GM18499 (cell line): ENCODE results near the gene C5orf63.
A peak's percentile ranks its signal among the peaks of the same experiment; 100 is the strongest.
"Not testable (repeated sequence)": the region's sequence is repeated elsewhere in the genome, so short reads cannot be mapped to it uniquely, and the experiment has no call there.

ENCODE experiments used
- ATAC-seq: cut with Tn5 transposase; IDR thresholded peaks from one replicate; pipeline ENCODE4 v1.9.1; 2021; ENCODE audit warnings: moderate number of reproducible peaks; ENCODE audit not compliant: insufficient read depth, unreplicated experiment

C5orf63 gene

GRCh38 chr5:127072861-127073846 lies at the start of gene C5orf63:
Gene C5orf63 (minus strand): TSS chr5:127073502. CDS start chr5:127058995, 14,507 bp downstream.
- peak; percentile 67 for ATAC-seq

DNA sequence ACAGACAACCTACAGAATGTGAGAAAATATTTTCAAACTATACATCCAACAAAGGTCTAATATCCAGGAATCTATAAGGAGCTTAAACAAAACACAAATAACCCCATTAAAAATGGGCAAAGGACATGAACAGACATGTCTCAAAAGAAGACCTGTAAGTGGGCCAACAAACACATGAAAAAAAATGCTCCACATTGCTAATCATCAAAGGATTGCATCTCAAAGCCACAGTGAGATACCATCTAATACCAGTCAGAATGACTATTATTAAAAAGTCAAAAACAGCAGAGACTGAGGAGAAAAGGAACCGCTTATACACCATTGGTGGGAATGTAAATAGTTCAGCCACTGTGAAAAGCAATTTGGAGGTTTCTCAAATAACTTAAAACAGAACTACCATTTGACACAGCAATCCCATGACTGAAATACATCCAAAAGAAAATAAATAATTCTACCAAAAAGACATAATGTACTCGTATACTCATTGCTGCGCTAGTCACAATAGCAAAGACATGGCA lies 39.1 kb upstream of the C5orf63 start:
- ATAC-seq = no peak

DNA sequence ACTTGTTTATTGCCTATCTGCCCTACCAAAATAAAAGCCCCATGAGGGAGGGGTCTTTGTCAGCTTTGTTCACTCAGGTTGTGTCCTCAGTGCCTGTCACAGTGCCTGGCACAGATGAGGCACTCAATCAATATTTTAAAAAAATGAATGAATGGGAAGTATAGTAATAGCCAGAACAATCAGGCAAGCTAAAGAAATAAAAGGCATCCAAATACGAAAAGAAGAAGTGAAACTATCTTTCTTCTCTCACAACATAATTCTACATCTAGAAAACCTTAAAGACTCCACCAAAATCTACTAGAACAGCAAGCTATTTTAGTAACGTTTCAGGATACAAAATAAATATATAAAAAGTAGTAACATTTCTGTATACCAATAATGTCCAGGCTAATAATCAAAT lies 37.8 kb upstream of the C5orf63 start:
- ATAC-seq = no peak

DNA sequence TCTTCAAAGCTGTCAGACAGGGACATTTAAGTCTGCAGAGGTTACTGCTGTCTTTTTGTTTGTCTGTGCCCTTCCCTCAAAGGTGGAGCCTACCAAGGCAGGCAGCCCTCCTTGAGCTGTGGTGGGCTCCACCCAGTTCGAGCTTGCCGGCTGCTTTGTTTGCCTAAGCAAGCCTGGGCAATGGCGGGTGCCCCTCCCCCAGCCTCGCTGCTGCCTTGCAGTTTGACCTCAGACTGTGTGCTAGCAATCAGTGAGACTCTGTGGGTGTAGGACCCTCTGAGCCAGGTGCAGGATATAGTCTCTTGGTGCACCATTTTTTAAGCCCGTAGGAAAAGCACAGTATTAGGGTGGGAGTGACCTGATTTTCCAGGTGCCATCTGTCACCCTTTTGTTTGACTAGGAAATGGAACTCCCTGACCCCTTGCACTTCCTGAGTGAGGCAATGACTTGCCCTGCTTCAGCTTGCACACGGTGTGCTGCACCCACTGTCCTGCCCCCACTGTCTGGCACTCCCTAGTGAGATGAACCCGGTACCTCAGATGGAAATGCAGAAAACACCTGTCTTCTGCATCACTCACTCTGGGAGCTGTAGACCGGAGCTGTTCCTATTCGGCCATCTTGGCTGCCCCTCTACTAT lies 35.4 kb upstream of the C5orf63 start:
- ATAC-seq = not testable (repeated sequence)

GRCh38 chr5:127101935-127102334 lies 28.6 kb upstream of the C5orf63 start:
- no peak for ATAC-seq

- no peak for ATAC-seq
Measured at GRCh38 chr5:127101533-127101932, 28.2 kb upstream of the C5orf63 start.

- ATAC-seq = no peak
Measured at GRCh38 chr5:127098241-127098640, 24.9 kb upstream of the C5orf63 start.

DNA sequence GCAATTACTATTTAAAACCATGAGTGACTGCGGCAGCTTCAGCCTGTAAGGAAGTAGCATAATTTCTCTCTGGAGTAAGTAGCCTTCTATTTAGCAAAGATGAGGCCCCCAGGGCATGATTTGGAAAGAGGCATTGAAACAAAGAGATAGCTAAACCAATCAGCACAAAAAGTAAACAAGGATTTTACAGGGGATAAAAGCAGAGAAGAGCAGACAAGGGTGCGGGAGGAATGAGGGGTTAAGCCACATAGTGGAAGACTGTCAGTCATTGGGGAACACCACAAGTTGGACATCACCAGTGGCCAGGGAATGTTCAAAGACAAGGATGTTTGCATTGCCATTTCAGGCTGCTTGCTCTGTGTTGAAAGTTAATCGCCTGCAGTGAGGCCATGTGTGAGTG lies 24.0 kb upstream of the C5orf63 start:
- ATAC-seq = no peak

DNA sequence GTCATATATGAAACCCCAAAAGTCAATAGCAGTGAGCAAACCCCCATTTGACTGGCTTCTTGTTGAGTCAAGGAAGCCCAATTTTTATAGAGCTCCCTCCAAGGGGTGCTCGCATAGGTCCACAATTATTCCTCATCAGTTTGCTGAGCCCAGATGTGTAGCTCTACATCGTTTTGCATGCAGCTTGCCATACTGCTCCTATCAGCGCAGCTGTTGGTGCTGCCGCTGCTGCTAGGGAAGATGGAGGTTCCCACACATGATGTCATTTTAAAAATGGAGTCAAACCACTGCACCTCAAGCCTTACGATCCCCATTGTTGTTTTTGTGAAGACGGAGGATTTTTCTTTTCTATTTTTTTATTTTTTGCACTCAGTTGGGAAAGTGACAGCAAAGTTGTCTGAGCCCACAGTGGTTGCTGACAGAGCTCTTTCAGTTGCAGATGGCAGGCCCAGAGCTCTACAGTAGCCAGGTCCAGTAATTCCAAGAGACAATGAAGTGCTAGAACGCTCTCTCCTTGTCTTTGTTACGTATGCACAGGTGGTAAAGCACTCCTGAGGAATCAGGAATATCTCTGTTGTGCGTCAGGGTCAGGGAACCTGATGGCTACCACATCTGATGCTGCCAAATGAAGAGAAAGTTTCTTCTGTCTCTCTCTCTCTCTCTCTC lies 23.2 kb upstream of the C5orf63 start:
- no peak for ATAC-seq

- no peak for ATAC-seq
Measured at GRCh38 chr5:127094161-127094814, 21.0 kb upstream of the C5orf63 start.

GRCh38 chr5:127092690-127093089 lies 19.4 kb upstream of the C5orf63 start:
- ATAC-seq = no peak

DNA sequence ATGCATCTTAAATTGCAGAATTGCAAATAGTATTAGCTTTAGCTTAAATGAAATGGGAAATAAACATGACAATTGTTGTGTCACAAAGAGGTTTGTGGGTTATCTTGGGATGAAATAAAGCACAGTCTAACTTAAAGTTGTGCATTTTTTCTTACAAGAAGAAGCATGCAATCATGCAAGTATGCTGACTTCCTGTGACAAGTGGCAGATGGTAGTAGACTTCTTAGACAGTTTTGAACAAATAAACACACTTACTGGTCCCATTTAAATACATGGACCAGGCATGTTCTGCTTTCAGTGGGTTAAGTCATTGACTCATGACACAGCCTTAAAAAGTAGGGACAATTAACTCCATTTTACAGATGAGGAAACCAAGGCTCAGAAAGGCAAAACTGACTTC lies 15.9 kb upstream of the C5orf63 start:
- no peak for ATAC-seq

GRCh38 chr5:127088251-127088650 lies 14.9 kb upstream of the C5orf63 start:
- ATAC-seq = no peak

GRCh38 chr5:127086589-127086988 lies 13.3 kb upstream of the C5orf63 start:
- ATAC-seq = no peak

DNA sequence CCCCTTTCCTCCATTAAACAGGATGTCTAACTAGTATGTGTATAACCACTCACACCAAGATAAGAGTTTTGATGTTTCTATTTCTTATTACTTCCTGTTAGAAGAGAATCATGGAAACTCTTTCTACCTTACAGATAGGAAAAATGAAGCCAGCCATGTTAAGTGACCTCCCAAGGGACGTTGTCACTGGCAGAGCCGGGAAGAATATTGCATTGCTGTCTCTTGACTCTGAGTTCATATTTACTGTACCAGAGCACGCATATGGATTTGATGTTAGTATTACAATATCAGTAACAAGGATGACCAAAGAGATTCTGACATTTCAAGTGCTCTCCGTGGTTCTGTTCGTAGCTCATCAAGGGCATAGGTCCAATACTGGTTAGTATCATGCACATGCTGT lies 12.5 kb upstream of the C5orf63 start:
- ATAC-seq = no peak

- ATAC-seq = no peak
Measured at GRCh38 chr5:127085371-127085770, 12.1 kb upstream of the C5orf63 start.

- no peak for ATAC-seq
Measured at GRCh38 chr5:127084656-127085055, 11.4 kb upstream of the C5orf63 start.

DNA sequence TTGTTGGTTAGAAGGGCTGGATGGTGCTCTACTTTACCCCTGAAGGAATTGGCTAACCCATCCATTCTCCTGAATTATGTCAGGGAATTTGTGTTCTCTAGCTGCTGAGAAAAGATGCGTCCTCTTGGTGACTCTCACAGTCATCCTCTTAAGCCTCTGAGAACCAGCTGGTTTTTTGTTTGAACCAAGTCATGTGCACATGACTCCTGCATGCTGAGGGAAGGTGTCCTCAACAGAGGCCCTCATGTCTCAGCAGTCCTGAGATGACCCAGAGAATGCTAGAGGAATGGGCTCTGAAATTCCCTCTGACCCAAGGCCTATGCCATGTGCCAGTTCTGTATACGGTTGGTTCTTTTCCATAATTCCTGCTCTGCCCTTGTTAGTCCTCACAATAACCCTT lies 10.4 kb upstream of the C5orf63 start:
- ATAC-seq = no peak

- no peak for ATAC-seq
Measured at GRCh38 chr5:127079994-127080491, 6.7 kb upstream of the C5orf63 start.

DNA sequence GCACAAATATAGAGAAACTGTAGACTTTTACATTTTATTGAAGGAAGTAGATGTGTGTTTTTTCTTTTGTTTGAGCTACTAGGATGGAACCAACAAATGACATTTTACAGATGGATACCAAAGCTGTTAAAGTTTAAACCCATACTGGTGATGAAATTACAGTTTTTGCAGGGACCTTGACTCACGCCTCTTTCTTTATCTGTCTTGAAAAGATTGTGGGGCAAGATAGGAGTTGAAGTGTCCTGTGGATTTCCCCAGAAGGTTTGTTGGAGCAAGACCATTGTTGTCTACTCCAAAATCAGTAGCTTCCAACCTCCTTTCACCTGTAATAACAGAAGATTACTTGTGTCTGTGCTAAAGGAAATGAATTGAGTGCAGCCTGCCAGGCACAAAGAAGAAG lies 4.1 kb upstream of the C5orf63 start:
- ATAC-seq = no peak
